Left kidney (tissue), 2 donors: ENCODE data around the gene TCF20. TPM values are rescaled to one million over a fixed set of nuclear protein-coding genes. Genes with fewer than 3 reads are reported as not detected.
A peak's percentile ranks its signal among the peaks of the same experiment; 100 is the strongest.

Experiments used
- DNase-seq: peaks from one replicate; pipeline ENCODE4 v3.0.0-alpha.2; 2013
- polyA plus RNA-seq: library from polyadenylated mRNA; unstranded; fragments of 120-200 nt; gene quantifications from one replicate; pipeline ENCODE4 v1.2.1, GENCODE V29; 2013; ENCODE audit not compliant: insufficient read length

Gene TCF20
- polyA plus RNA-seq, 1 donor = 29.7 TPM

- DNase-seq = no peak
These were observed 12.5 kb upstream of the TCF20 start for GRCh38 chr22:42282943-42283277.

GRCh38 chr22:42282252-42282942, 11.9 kb upstream of the TCF20 start:
- DNase-seq = no peak

- DNase-seq = no peak
These were observed 11.3 kb upstream of the TCF20 start for GRCh38 chr22:42281706-42282251.

- no peak for DNase-seq
These were observed 10.8 kb upstream of the TCF20 start for GRCh38 chr22:42281284-42281683.

- no peak for DNase-seq
These were observed 10.4 kb upstream of the TCF20 start for GRCh38 chr22:42280836-42281235.

- no peak for DNase-seq
These were observed 9.7 kb upstream of the TCF20 start for GRCh38 chr22:42280140-42280539.

- no peak for DNase-seq
These were observed 9.1 kb upstream of the TCF20 start for GRCh38 chr22:42279425-42280020.

- DNase-seq = no peak
These were observed 7.7 kb upstream of the TCF20 start for GRCh38 chr22:42277988-42278776.

- DNase-seq = no peak
These were observed 6.8 kb upstream of the TCF20 start for GRCh38 chr22:42277232-42277753.

- DNase-seq = no peak
These were observed 5.5 kb upstream of the TCF20 start for GRCh38 chr22:42275970-42276369.

- DNase-seq = no peak
These were observed 4.7 kb upstream of the TCF20 start for GRCh38 chr22:42275176-42275575.

GRCh38 chr22:42273855-42274451, 3.5 kb upstream of the TCF20 start:
- peak; percentile 50 for DNase-seq

GRCh38 chr22:42272431-42272999, 2.1 kb upstream of the TCF20 start:
- DNase-seq = no peak

- no peak for DNase-seq
These were observed 1.5 kb upstream of the TCF20 start for GRCh38 chr22:42271906-42272305.

GRCh38 chr22:42271191-42271813, 849 bp upstream of the TCF20 start:
- no peak for DNase-seq

GRCh38 chr22:42270176-42270509, 310 bp downstream of the TCF20 start:
- DNase-seq = no peak

- no peak for DNase-seq
These were observed 849 bp downstream of the TCF20 start for GRCh38 chr22:42269432-42270175.

GRCh38 chr22:42268852-42269410, 1.5 kb downstream of the TCF20 start:
- DNase-seq = no peak

- DNase-seq = no peak
These were observed 5.1 kb downstream of the TCF20 start for GRCh38 chr22:42265321-42265720.

- DNase-seq = no peak
These were observed 6.5 kb downstream of the TCF20 start for GRCh38 chr22:42263944-42264343.

- no peak for DNase-seq
These were observed 7.5 kb downstream of the TCF20 start for GRCh38 chr22:42262964-42263363.
